HG02623 (cell line): ENCODE measurements around the gene CD86.
"Not testable (repeated sequence)": the region's sequence is repeated elsewhere in the genome, so short reads cannot be mapped to it uniquely, and the experiment has no call there.

ENCODE experiments used
- ATAC-seq: cut with Tn5 transposase; IDR thresholded peaks from one replicate; pipeline ENCODE4 v1.9.1; 2021; ENCODE audit warnings: moderate library complexity; ENCODE audit not compliant: unreplicated experiment

The CD86 gene

DNA sequence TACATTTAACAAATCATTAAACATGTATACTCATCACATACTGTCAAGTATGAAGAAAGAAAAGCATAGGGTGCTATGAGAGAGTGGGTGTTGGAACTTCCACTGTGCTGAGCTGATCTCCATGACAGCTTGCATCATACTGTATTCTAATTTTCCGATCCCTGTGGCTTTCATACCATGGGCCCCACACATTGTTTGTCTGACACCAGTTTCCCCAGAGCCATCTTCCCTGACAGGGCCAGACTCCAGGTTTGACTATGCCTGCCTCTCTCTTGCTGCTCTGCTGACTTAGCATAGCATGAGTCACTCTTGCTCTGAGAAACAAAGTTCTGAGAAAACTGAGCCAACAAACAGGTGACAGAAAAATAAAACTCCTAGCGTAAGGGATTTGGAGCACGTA lies 91.3 kb downstream of the CD86 start:
- peak; percentile 87 for ATAC-seq

DNA sequence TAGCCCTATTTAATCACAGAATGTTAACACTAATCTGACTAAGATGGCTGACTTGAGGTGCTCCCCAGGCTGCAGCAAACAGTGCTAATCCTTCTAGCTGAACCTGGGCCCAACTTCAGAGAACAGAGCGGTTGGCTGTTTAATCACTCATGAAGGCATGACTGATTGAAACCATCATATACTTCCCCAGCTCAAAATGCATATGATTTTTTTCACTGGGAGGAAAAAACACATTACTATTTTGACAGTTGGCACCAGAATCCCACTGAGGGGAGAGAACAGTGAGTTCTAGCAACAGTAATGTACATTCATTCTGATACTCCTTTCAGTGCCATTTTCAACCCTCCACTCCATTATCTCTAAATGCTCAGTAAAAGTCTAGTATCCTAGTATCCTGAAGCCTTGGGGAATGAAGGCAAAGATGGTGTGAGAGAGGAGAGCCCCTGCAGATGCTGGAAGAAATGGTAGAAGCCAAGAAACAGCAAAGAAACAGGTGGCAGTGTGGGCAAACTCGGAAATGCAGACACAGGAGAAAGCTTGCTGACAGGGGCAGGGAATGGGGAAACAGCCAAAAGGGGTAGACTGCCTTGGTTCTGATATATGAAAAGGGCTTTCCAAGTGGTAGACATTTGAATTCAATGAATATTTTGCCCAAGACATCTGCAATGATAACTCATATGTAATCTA lies 93.9 kb downstream of the CD86 start:
- ATAC-seq = no peak

DNA sequence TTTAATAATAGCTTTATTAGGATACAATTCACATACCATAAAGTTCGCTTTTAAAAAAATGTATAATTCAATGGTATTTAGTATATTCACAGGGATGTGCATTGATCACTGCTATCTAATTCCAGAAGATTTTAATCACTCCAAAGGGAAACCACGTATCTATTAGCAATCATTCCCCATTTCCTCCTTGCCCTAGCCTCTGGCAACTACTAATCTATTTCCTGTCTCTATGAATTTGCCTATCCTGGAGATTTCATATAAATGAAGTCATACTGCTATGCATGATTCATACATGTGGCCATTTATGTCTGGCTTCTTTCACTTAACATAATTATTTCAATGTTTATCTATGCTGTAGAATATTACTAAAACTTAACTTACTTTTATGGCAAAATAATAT lies 96.3 kb downstream of the CD86 start:
- no peak for ATAC-seq

DNA sequence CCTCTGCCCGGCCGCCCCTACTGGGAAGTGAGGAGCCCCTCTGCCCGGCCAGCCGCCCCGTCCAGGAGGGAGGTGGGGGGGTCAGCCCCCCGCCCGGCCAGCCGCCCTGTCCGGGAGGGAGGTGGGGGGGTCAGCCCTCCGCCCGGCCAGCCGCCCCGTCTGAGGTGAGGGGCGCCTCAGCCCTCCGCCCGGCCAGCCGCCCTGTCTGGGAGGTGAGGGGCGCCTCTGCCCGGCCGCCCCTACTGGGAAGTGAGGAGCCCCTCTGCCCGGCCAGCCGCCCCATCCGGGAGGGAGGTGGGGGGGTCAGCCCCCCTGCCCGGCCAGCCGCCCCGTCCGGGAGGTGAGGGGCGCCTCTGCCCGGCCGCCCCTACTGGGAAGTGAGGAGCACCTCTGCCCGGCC lies 109.8 kb downstream of the CD86 start:
- not testable (repeated sequence) for ATAC-seq

DNA sequence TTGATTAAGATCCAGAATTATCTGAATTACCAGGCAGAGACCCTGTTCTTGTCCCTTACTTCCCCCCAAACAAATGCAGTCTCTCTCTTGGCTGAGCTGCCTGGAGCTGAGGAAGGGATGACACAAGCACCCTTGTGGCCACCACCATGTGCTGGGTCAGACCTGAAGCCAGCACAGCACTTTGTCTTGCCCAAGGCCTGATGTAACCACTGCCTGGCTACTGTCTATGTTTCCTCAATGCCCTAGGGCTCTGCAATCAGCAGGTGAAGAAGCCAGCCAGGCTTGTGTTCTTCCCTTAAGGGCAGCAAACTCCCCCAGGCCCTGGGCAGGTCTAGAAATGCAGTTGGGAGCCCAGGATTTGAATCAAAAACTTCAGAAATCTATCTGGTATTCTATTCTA lies 112.5 kb downstream of the CD86 start:
- ATAC-seq = no peak

DNA sequence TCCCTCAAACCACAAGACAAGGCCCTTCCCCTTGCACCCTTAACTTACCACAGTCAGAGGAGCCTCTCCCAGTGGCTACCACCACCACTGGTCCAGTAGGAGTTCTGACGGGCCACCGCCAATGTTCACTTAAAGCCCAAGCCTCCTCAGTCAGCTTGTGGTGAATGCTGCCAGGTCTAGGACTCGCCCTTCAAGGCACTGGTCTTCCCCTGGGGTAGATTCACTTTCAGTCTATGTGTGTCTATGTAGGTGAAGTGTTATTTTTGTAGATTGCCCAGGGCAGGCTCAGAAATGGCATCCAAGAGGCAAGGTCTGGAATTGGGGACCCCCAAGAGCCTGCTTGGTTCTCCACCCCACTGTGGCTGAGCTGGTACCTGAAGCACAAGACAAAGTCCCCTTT lies 112.9 kb downstream of the CD86 start:
- no peak for ATAC-seq

DNA sequence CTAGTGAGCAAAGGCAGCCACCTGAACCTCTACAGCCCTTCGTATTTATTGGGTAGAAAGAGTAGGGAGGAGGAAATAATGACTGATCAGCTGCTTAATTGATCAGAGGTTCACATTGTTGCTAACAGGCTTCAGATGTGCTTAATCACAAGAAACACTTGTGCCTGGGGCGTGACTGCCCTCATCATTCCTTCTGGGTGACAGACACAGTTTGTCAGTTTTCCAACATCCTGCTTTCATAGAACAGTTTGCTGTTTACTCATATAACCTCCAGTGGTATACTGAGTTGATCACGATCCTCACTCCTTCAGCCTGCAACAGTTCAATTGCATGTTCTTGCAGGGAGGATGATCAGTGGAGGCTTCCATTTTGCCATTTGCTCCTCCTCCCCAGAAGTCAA lies 114.7 kb downstream of the CD86 start:
- no peak for ATAC-seq
